ENCODE measurements around the gene UCMA.

DNA sequence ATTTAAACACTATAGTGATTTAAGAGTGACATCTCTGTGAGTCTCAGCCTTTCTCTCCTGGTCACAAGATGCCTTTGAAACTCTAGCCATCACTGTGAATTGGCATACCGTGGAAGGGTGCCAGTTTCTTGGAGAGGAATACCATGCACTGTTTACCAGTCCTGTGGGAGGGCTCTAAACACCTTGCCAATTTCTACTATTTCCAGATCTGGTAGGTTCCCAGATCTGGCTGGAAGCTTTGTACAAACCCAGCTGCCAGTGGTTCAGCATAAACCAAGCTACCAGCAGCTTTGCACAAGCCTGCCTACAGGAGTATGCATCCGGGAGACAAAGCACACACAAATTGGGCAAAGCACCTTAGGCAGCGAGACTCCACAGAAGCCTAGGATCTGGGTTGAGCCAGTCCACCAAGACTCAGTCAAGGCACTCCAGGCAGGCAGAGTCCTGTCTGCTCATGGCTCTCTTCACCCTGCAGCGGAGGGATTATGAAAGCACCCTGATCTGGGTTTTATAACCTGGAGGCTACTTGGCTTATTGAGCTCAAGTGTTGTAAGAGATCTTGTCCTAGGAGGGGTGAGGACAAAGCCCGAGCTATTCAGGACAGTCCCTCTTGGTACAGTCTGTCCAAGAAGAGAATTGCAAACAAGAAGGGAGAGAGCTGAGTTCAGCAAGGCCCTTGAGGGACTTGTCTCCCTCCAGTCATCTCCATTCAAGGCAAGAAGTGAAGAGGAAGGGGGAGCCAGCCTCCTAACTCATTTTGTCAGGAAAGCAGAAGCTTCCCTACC, 49.3 kb downstream of the UCMA start:
- TF ChIP-seq POLR2A (IDR thresholded peaks at IDR 0.05) = peak in 1 of 2 donors; percentile 33
- TF ChIP-seq, protein P1, sequence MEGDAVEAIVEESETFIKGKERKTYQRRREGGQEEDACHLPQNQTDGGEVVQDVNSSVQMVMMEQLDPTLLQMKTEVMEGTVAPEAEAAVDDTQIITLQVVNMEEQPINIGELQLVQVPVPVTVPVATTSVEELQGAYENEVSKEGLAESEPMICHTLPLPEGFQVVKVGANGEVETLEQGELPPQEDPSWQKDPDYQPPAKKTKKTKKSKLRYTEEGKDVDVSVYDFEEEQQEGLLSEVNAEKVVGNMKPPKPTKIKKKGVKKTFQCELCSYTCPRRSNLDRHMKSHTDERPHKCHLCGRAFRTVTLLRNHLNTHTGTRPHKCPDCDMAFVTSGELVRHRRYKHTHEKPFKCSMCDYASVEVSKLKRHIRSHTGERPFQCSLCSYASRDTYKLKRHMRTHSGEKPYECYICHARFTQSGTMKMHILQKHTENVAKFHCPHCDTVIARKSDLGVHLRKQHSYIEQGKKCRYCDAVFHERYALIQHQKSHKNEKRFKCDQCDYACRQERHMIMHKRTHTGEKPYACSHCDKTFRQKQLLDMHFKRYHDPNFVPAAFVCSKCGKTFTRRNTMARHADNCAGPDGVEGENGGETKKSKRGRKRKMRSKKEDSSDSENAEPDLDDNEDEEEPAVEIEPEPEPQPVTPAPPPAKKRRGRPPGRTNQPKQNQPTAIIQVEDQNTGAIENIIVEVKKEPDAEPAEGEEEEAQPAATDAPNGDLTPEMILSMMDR (IDR thresholded peaks at IDR 0.05) = no peak
